H9 (cell line): Measurements from ENCODE around the gene DTNA. TPM values are rescaled to one million over a fixed set of nuclear protein-coding genes. Genes with fewer than 3 reads are reported as not detected.

Experiments used
- DNase-seq: peaks from one replicate; pipeline ENCODE4 v3.0.0-alpha.2; 2017
- H2AFZ ChIP-seq: one replicate; pipeline ENCODE4 v1.6.1; 2013; ENCODE audit warnings: mild to moderate bottlenecking, low read length, control low read depth, moderate library complexity
- H2AK5ac ChIP-seq: 2 replicates; pipeline ENCODE4 v1.6.1; 2013; ENCODE audit warnings: low read length, control low read depth, mixed read lengths; ENCODE audit not compliant: insufficient read length
- H2BK120ac ChIP-seq: one replicate; pipeline ENCODE4 v1.6.1; 2013; ENCODE audit warnings: low read depth, mild to moderate bottlenecking, low read length, control low read depth, inconsistent platforms; ENCODE audit not compliant: poor library complexity, severe bottlenecking
- H2BK12ac ChIP-seq: 2 replicates; pipeline ENCODE4 v1.6.1; 2013; ENCODE audit warnings: low read length, control low read depth, mixed read lengths, low read depth; ENCODE audit not compliant: insufficient read length
- H2BK15ac ChIP-seq: 2 replicates; pipeline ENCODE4 v1.6.1; 2013; ENCODE audit warnings: low read depth, low read length, control low read depth
- H2BK20ac ChIP-seq: one replicate; pipeline ENCODE4 v1.6.1; 2013; ENCODE audit warnings: low read depth, mild to moderate bottlenecking, low read length, control low read depth, inconsistent platforms; ENCODE audit not compliant: poor library complexity, severe bottlenecking
- H2BK5ac ChIP-seq: 2 replicates; pipeline ENCODE4 v1.6.1; 2013; ENCODE audit warnings: low read length, control low read depth, mixed read lengths; ENCODE audit not compliant: insufficient read length
- H3K14ac ChIP-seq: 2 replicates; pipeline ENCODE4 v1.6.1; 2013; ENCODE audit warnings: low read length, control low read depth; ENCODE audit not compliant: insufficient read depth
- H3K18ac ChIP-seq: 2 replicates; pipeline ENCODE4 v1.6.1; 2013; ENCODE audit warnings: low read depth, mild to moderate bottlenecking, mixed read lengths, low read length, control low read depth; ENCODE audit not compliant: insufficient read length
- H3K23ac ChIP-seq: 2 replicates; pipeline ENCODE4 v1.6.1; 2013; ENCODE audit warnings: low read length, control low read depth, mixed read lengths, low read depth; ENCODE audit not compliant: insufficient read length
- H3K23me2 ChIP-seq: 2 replicates; pipeline ENCODE4 v1.6.1; 2013; ENCODE audit warnings: low read depth, mild to moderate bottlenecking, mixed read lengths, low read length, control low read depth; ENCODE audit not compliant: insufficient read length, poor library complexity, severe bottlenecking
- H3K27ac ChIP-seq: 2 replicates; pipeline ENCODE4 v1.5.1; 2013; ENCODE audit warnings: low read length, control low read depth, mixed read lengths, low read depth; ENCODE audit not compliant: insufficient read length
- H3K27me3 ChIP-seq: 2 replicates; pipeline ENCODE4 v1.6.1; 2013; ENCODE audit warnings: low read length, control low read depth, inconsistent platforms; ENCODE audit not compliant: insufficient read depth
- H3K4ac ChIP-seq: 2 replicates; pipeline ENCODE4 v1.6.1; 2013; ENCODE audit warnings: low read depth, mild to moderate bottlenecking, control low read depth, inconsistent platforms, low read length, moderate library complexity
- H3K4me1 ChIP-seq: 2 replicates; pipeline ENCODE4 v1.6.1; 2013; ENCODE audit warnings: low read length, control low read depth, inconsistent platforms; ENCODE audit not compliant: insufficient read depth
- H3K4me2 ChIP-seq: 2 replicates; pipeline ENCODE4 v1.6.1; 2013; ENCODE audit warnings: low read length, control low read depth, mixed read lengths; ENCODE audit not compliant: insufficient read length, insufficient read depth
- H3K56ac ChIP-seq: 2 replicates; pipeline ENCODE4 v1.6.1; 2013; ENCODE audit warnings: low read depth, mild to moderate bottlenecking, mixed read lengths, low read length, control low read depth; ENCODE audit not compliant: insufficient read length
- H3K79me1 ChIP-seq: 2 replicates; pipeline ENCODE4 v1.6.1; 2013; ENCODE audit warnings: low read depth, mild to moderate bottlenecking, moderate library complexity, low read length, control low read depth, inconsistent platforms; ENCODE audit not compliant: insufficient read depth, poor library complexity, severe bottlenecking
- H3K79me2 ChIP-seq: 2 replicates; pipeline ENCODE4 v1.6.1; 2013; ENCODE audit warnings: low read length, control low read depth, inconsistent platforms; ENCODE audit not compliant: insufficient read depth
- H3K9ac ChIP-seq: 2 replicates; pipeline ENCODE4 v1.6.1; 2013; ENCODE audit warnings: low read length, control low read depth, mixed read lengths; ENCODE audit not compliant: insufficient read length; ENCODE audit errors: extremely low read depth
- H3K9me3 ChIP-seq: one replicate; pipeline ENCODE4 v1.6.1; 2013; ENCODE audit warnings: low read depth, low read length, inconsistent platforms; ENCODE audit not compliant: control insufficient read depth
- H3T11ph ChIP-seq: one replicate; pipeline ENCODE4 v1.6.1; 2013; ENCODE audit warnings: mild to moderate bottlenecking, low read length, control low read depth, inconsistent platforms
- H4K20me1 ChIP-seq: one replicate; pipeline ENCODE4 v1.6.1; 2013; ENCODE audit not compliant: control insufficient read depth, insufficient read length, insufficient read depth
- H4K5ac ChIP-seq: 2 replicates; pipeline ENCODE4 v1.6.1; 2013; ENCODE audit warnings: low read depth, mild to moderate bottlenecking, mixed read lengths, low read length, control low read depth; ENCODE audit not compliant: insufficient read length
- H4K8ac ChIP-seq: replicated peaks from 2 replicates; pipeline ENCODE4 v1.6.1; 2013; ENCODE audit warnings: low read length, control low read depth, mixed read lengths, low read depth; ENCODE audit not compliant: insufficient read length
- H4K91ac ChIP-seq: 2 replicates; pipeline ENCODE4 v1.6.1; 2013; ENCODE audit warnings: low read depth, mild to moderate bottlenecking, moderate library complexity, mixed read lengths, low read length, control low read depth; ENCODE audit not compliant: insufficient read length
- H3K27ac Mint-ChIP-seq, 3 experiments: 2 replicates in 2 of 3; 3 replicates in 1 of 3; pipeline ENCODE4 v1.8.0; 2020 to 2021; ENCODE audit warnings: mixed read lengths in 3 of 3, mild to moderate bottlenecking in 1 of 3, moderate library complexity in 1 of 3
- H3K27me3 Mint-ChIP-seq: 2 replicates; pipeline ENCODE4 v1.8.0; 2021; ENCODE audit warnings: low read depth, mild to moderate bottlenecking, moderate library complexity, mixed read lengths
- H3K36me3 Mint-ChIP-seq, 3 experiments: 2 replicates in 2 of 3; 3 replicates in 1 of 3; pipeline ENCODE4 v1.8.0; 2020 to 2021; ENCODE audit warnings: low read depth in 3 of 3, mixed read lengths in 3 of 3; ENCODE audit not compliant: insufficient read depth in 1 of 3
- H3K4me1 Mint-ChIP-seq, 2 experiments: 2 replicates each; pipeline ENCODE4 v1.8.0; 2020; ENCODE audit warnings: mixed read lengths in 2 of 2
- H3K4me3 Mint-ChIP-seq, 2 experiments: 2 replicates in 1 of 2; 3 replicates in 1 of 2; pipeline ENCODE4 v1.8.0; 2020 to 2021; ENCODE audit warnings: mild to moderate bottlenecking in 2 of 2, mixed read lengths in 2 of 2, moderate library complexity in 1 of 2
- H3K9me3 Mint-ChIP-seq, 2 experiments: 2 replicates in 1 of 2; 3 replicates in 1 of 2; pipeline ENCODE4 v1.8.0; 2020; ENCODE audit warnings: mild to moderate bottlenecking in 2 of 2, mixed read lengths in 2 of 2, moderate library complexity in 1 of 2
- CTCF ChIP-seq: fragments of 200-600 bp; sonication (generic); conservative IDR thresholded peaks from 3 replicates; pipeline ENCODE4 v1.8.0; 2021; ENCODE audit warnings: antibody characterized with exemption, mild to moderate bottlenecking
- WGBS: extraction: QIAGEN DNeasy Blood & Tissue Kit; methylation state at CpG from one replicate; pipeline ENCODE4 v1.1.7; 2013; ENCODE audit warnings: missing lambda C conversion rate, low lambda C conversion rate, mixed read lengths; ENCODE audit not compliant: insufficient read length; ENCODE audit errors: extremely low coverage; 5-methylcytosine and 5-hydroxymethylcytosine counted together
- total RNA-seq: library from RNA; stranded (reverse); gene quantifications from 2 replicates; pipeline ENCODE4 v1.2.1, GENCODE V29; 2021

The DTNA gene
- total RNA-seq, 1 experiment from 2014 or later, result 25.5 TPM

DNA sequence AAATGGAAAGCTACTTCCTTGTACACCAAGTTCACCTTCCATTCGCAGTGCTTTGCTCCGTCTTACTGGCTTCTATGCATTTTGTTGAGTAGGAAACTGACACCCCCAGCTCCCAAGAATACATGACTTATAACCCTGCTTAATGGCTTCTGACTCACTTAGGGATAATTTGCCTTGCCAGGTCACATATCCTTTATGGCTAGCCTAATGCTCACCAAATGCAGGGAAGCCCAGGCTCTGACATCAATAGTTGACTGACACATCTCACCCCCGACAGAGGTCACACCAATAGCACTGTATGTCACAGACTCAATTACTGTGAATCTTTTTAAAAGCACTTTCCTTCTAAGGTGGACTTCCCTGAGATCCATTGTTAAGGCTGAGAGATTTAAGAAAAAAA is 147.2 kb downstream of the DTNA start:
- no peaks in the 10 kb centered on the region for H3K9me3 ChIP-seq
- DNase-seq, result no peak
- H4K91ac ChIP-seq, result no peak overlapping the region
- H2BK20ac ChIP-seq, result no peak overlapping the region
- no peak overlapping the region for H3K14ac ChIP-seq
- no peak overlapping the region for H3K27ac Mint-ChIP-seq
- WGBS, result no CpG with 5 or more reads among the region's 3 CpGs
- no peak overlapping the region for H4K8ac ChIP-seq
- no peak overlapping the region for H2BK15ac ChIP-seq
- H3K4me1 ChIP-seq, result no peaks in the 10 kb centered on the region
- peaks cover 0 to 3% of the 10 kb centered on the region in 2 experiments; a peak in 2 of 4 replicates for H3K4me1 Mint-ChIP-seq
- H3K36me3 Mint-ChIP-seq, result peaks cover 3 to 21% (median 12%) of the 10 kb centered on the region in 3 experiments; a peak in 5 of 7 replicates
- H3K23ac ChIP-seq, result no peak overlapping the region
- H4K5ac ChIP-seq, result no peak overlapping the region
- H3K4me3 Mint-ChIP-seq, result no peak overlapping the region
- H2BK120ac ChIP-seq, result no peak overlapping the region
- no peaks in the 10 kb centered on the region for H3K9me3 Mint-ChIP-seq
- H2AK5ac ChIP-seq, result no peak overlapping the region
- H2BK12ac ChIP-seq, result no peak overlapping the region
- H3K9ac ChIP-seq, result no peak overlapping the region
- H3K27me3 Mint-ChIP-seq, result no peaks in the 10 kb centered on the region
- H3K23me2 ChIP-seq, result no peaks in the 10 kb centered on the region
- H3K79me1 ChIP-seq, result no peaks in the 10 kb centered on the region
- H3K18ac ChIP-seq, result no peak overlapping the region
- H2BK5ac ChIP-seq, result no peak overlapping the region
- no peak overlapping the region for H3K4me2 ChIP-seq
- no peaks in the 10 kb centered on the region for H3K27me3 ChIP-seq
- H3K79me2 ChIP-seq, result no peaks in the 10 kb centered on the region
- no peak overlapping the region for H3K27ac ChIP-seq
- no peak overlapping the region for H3K4ac ChIP-seq
- H3T11ph ChIP-seq, result no peak overlapping the region
- no peak overlapping the region for H2AFZ ChIP-seq
- no peak for TF ChIP-seq CTCF
- H4K20me1 ChIP-seq, result no peaks in the 10 kb centered on the region
- H3K56ac ChIP-seq, result no peak overlapping the region
